Epithelial cell of esophagus (primary cell): ENCODE results near the gene ZSWIM8.
A peak's percentile ranks its signal among the peaks of the same experiment; 100 is the strongest.

ENCODE experiments used
- DNase-seq: peaks from one replicate; pipeline ENCODE4 v3.0.0; 2010; ENCODE audit warnings: low read depth
- H3K4me3 ChIP-seq: 2 replicates; pipeline ENCODE4 v1.5.1; 2011; ENCODE audit warnings: mild to moderate bottlenecking, low read length, control low read depth
- CTCF ChIP-seq: IDR thresholded peaks from 2 replicates; pipeline ENCODE4 v1.5.1; 2011; ENCODE audit warnings: low read depth, mild to moderate bottlenecking, low read length, control low read depth, inconsistent platforms; ENCODE audit not compliant: insufficient read depth; ENCODE audit errors: missing control alignments

The ZSWIM8 gene

GRCh38 chr10:73803680-73804286 lies 18.4 kb downstream of the ZSWIM8 start:
- H3K4me3 ChIP-seq, result no peak overlapping the region
- TF ChIP-seq CTCF, result no peak

DNA sequence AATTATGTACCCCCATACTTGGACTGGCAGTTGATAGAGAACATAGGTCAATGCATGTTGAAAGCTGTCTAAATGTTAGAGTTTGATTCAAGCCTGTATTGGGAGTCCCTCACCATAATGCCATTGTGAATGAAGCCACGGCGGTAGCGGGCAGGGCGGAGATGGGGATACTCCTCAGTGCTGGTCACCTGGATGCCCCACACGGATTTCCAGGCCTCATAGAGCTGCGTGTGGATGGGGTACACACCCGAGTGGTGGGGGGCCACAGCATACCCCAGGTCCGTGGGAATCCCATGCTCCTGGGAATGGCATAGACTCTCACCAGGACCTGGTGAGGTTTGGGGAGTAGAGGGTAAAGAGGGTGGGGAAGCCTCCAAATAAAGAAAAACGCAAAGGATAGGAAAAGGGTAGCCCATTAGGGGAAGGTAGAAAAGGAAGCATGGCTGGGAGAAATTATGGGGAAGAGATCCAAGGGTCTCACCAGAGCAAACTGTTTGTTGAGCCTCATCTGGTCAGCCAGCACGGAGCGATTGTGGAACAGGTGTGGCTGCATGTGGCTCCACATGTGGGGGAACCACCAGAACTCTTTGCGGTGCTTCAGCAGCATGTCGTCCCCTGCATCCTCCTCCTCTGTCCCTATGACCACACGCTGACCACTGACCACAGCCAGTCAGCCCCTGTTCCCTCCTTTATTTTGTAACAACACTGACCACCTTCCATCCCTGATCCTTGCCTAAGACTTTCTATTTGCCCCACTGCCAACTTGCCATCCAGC lies 21.0 kb downstream of the ZSWIM8 start:
- no peak for DNase-seq
- H3K4me3 ChIP-seq, result no peak overlapping the region
- TF ChIP-seq CTCF, result no peak

More at GRCh38 chr10:73803680-73804286, 18.4 kb downstream of the ZSWIM8 start:
- no peak for DNase-seq

- H3K4me3 ChIP-seq, result no peak overlapping the region
- TF ChIP-seq CTCF, result no peak
- no peak for DNase-seq
Measured at GRCh38 chr10:73807471-73807870, 22.1 kb downstream of the ZSWIM8 start.

DNA sequence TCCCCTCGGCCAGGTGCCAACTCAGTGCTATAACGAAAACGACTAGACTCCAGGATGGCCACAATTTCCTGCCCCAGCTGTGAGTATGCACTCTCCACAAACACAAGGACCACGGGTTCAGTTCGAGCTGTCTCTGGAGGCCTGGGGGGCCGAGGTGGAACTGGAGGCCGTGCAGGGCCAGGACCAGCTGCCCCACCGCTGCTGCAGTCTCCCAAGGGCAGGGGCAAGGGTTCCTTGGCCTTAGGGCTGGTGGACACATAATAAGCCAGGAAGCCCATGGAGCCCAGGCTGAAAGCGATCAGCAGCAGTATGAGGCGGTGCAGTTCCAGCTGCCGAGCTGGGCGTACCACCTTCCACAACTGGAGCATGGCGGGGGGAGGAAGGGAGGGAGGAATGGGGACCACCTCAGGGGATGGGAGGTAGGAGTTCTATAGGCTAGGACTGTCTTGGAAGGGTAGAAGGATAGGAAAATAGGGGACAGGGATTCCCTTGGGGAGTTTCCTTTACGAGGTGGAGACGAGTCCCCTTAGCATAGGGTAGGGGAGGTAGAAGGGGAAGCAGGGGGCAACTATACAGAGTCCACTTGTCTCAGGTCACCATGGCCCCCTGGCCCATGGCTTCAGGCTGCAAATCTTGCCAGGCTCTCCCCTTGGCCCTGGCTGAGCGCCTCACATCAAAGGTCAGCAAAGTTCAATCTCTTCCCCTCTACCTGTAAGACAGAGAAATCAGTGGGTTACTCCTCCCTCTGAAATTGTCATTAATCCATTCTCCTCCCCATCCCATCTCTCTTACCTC lies 22.8 kb downstream of the ZSWIM8 start:
- DNase-seq, result no peak
- TF ChIP-seq CTCF, result no peak
- no peak overlapping the region for H3K4me3 ChIP-seq

- H3K4me3 ChIP-seq, result no peak overlapping the region
- no peak for TF ChIP-seq CTCF
- DNase-seq, result no peak
Measured at GRCh38 chr10:73809061-73809818, 23.8 kb downstream of the ZSWIM8 start.

- H3K4me3 ChIP-seq, result peak overlapping the region; percentile 60
- DNase-seq, result no peak
- no peak for TF ChIP-seq CTCF
Measured at GRCh38 chr10:73810358-73810734, 24.9 kb downstream of the ZSWIM8 start.
